AG04450 (cell line): ENCODE results near the gene CYP27A1. TPM values are rescaled to one million over a fixed set of nuclear protein-coding genes. Genes with fewer than 3 reads are reported as not detected.

Experiments used
- CTCF ChIA-PET: fragments of 300-600, 350-600 bp; formaldehyde crosslinking; extraction: SDS; loops from one replicate; lab custom pipeline; 2022; ENCODE audit warnings: antibody characterized with exemption, inconsistent platforms; lab: Charles Lee
- POLR2A ChIA-PET: fragments of 350-600 bp; formaldehyde crosslinking; extraction: SDS; loops from one replicate; lab custom pipeline; 2021; ENCODE audit warnings: antibody characterized with exemption, inconsistent platforms; lab: Yijun Ruan, JAX
- DNase-seq: peaks from one replicate; pipeline ENCODE4 v3.0.0-alpha.2; 2011; ENCODE audit warnings: low read depth, low spot score
- H3K27ac ChIP-seq: one replicate; pipeline ENCODE4 v1.5.1; 2012; ENCODE audit warnings: low read depth, low read length, control low read depth
- H3K27me3 ChIP-seq: one replicate; pipeline ENCODE4 v1.6.0; 2012; ENCODE audit warnings: low read length; ENCODE audit not compliant: control insufficient read depth, insufficient read depth
- H3K4me3 ChIP-seq: 2 replicates; pipeline ENCODE4 v1.5.1; 2011; ENCODE audit warnings: mild to moderate bottlenecking, low read depth, low read length, control low read depth
- H3K9me3 ChIP-seq: 2 replicates; pipeline ENCODE4 v1.5.1; 2012; ENCODE audit warnings: low read length; ENCODE audit not compliant: control insufficient read depth, insufficient read depth
- polyA plus RNA-seq: library from polyadenylated mRNA; depleted of rRNA; stranded (reverse); fragments of >200 nt; gene quantifications from 2 replicates; pipeline ENCODE4 v1.2.3, GENCODE V29; 2011
- TF ChIP-seq, protein P1 (sequence below): IDR thresholded peaks from 2 replicates; pipeline ENCODE4 v1.5.1; 2011; ENCODE audit warnings: low read depth, low read length, control low read depth, inconsistent platforms

The CYP27A1 gene
- polyA plus RNA-seq, 1 experiment = 25.6 TPM

DNA sequence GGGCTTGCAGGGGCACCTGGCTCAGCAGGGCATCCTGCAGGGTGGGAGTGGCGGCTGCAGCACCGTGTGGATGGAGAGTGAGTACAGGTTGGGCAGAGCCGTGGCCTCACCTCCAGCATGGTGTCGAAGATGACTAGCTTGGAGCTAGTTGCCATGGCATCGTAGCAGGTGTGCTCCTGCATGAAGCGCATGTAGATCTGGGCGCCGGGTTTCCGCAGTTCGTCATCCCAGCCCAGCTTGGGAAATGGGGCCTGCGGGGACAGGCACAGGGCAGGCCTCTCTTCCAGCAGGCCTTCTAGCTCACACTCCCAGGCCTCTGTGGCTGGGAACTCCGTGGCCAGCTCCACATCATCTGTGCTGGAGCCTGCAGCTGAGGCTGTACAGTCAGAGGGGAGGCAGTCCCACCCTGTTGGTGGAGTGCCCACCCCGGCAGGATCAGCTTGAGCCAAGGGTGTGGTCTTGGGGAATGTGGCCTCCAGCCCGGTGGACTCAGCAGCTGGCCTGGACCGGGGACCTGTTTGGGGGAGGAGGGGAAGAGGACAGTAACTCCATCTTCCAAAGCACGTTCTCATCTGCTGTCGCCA lies 48.0 kb downstream of the CYP27A1 start:
- no peak for DNase-seq
- Histone ChIP-seq H3K4me3 (no peak overlapping the region), H3K27me3 (peaks cover 41% of the 10 kb centered on the region), H3K27ac (no peak overlapping the region), H3K9me3 (no peaks in the 10 kb centered on the region)
- TF ChIP-seq, protein P1, sequence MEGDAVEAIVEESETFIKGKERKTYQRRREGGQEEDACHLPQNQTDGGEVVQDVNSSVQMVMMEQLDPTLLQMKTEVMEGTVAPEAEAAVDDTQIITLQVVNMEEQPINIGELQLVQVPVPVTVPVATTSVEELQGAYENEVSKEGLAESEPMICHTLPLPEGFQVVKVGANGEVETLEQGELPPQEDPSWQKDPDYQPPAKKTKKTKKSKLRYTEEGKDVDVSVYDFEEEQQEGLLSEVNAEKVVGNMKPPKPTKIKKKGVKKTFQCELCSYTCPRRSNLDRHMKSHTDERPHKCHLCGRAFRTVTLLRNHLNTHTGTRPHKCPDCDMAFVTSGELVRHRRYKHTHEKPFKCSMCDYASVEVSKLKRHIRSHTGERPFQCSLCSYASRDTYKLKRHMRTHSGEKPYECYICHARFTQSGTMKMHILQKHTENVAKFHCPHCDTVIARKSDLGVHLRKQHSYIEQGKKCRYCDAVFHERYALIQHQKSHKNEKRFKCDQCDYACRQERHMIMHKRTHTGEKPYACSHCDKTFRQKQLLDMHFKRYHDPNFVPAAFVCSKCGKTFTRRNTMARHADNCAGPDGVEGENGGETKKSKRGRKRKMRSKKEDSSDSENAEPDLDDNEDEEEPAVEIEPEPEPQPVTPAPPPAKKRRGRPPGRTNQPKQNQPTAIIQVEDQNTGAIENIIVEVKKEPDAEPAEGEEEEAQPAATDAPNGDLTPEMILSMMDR = no peak
- ChIA-PET CTCF (interaction anchor here (0.7 to 2.4 kb wide), 2 partner anchors 17 to 22 kb away, joined by 5 to 8 read pairs; no protein-coding TSS in a partner anchor), POLR2A (no interaction called here)

DNA sequence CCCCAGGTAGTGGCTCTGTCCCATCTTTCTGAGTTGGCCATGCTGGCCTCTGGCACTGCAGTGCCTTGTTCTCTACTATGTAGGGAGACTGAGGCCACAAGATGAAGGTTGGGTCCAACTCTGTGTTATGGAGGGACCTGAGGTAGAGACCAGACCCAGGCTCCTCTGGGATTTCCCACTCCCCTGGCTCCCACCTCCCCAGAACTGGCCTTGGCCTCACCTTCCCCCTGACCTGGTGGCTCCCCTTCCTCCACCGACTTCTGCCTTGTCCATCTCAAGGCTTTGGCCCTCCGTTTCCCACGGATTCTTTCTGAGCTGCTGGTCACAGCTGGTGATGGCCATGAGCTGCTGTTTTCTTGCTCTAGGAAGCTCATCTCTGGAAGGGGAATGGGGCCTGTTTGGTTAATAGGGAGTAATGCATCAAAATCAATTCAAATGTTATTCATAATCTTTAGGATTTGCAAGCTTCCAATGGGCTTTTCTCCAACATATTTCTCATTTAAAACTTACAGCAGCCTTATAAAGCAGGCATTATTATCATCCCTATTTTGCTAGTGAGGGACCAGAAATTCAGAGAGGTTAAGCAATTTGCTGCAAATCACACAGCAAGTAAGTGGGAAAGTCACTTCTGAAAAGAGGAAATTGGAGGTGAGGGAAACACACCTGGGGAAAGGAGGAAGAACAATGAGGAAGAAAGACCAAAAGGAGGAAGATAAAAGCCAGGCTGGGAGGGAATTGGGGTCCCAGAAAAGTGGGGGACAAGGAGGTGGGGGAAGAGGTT lies 48.8 kb downstream of the CYP27A1 start:
- Histone ChIP-seq H3K4me3 (no peak overlapping the region), H3K27me3 (peaks cover 43% of the 10 kb centered on the region)

DNA sequence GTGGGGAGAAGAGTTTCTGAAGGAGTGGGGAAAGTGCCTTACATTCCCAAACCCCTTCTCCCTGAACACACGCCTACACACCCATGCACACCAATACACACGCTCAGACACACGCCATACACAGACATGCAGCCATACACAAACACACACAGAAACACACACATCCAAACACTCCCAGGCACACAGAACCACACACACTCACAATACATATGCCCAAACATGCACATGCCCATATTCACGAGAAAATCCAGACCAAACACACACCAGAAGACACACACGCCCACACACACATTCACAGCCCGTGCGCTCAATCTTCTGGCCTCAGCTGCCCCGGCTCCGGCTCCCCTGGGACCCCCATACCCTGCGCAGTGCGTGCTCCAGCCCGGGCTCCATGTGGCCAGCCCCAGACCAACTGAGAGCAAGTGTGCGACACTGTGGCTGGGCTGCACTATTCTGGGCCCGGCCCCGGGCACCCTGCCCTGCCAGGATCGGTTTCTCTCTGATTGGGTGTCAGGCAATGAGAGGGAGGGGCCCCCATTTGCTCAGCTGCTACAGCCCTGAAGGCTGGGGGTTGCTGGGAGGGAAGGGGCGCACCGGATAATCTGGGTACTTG lies 49.5 kb downstream of the CYP27A1 start, which contains the start of gene PRKAG3:
Gene PRKAG3 (minus strand): TSS at position 426 of the 613 bp plus-strand sequence.
- Histone ChIP-seq H3K4me3 (no peak within 1 kb of the TSS), H3K27ac (no peak within 1 kb of the TSS), H3K27me3 (peaks cover 42% of the 10 kb centered on the region), H3K9me3 (no peaks in the 10 kb centered on the region)
- ChIA-PET CTCF (interaction anchor here (1.2 kb wide), 1 partner anchor 16 kb away, joined by 3 read pairs; no protein-coding TSS in a partner anchor), POLR2A (interaction anchor here (0.7 kb wide), 1 partner anchor 13 kb away, joined by 3 read pairs; no protein-coding TSS in a partner anchor)
- DNase-seq = no peak
- TF ChIP-seq, protein P1 = no peak

More for the DNA sequence above, 48.8 kb downstream of the CYP27A1 start:
- H3K27ac ChIP-seq = no peak overlapping the region
- TF ChIP-seq, protein P1 = no peak
- DNase-seq = no peak
- CTCF ChIA-PET = no interaction called here
- POLR2A ChIA-PET = no interaction called here
- no peaks in the 10 kb centered on the region for H3K9me3 ChIP-seq

DNA sequence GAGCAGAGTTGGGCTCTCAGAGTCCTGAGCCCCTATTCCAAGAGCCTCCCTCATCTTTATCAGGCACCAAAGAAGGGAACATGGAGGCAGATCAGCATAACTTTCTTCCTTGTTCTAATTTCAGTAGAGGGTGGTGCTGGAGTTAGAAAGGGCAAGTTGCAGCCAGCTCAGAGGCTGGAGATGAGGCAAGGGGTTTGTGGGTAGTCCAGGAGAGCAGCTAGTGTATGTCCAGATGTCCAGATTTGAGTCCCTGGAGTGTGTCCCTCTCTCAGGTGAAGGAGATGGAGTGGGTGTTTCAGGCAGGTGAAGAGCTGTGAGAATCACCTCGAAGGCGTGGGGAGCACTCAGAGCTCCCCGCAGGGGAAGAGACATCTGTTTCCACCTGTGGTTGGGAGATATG lies 50.1 kb downstream of the CYP27A1 start:
- DNase-seq = no peak
- peaks cover 37% of the 10 kb centered on the region for H3K27me3 ChIP-seq
- TF ChIP-seq, protein P1 = no peak

More for the DNA sequence above, 50.1 kb downstream of the CYP27A1 start:
- CTCF ChIA-PET = interaction anchor here (1.2 kb wide), 1 partner anchor 15 kb away, joined by 3 read pairs; no protein-coding TSS in a partner anchor
- no peak overlapping the region for H3K4me3 ChIP-seq
- POLR2A ChIA-PET = interaction anchor here (0.7 kb wide), 1 partner anchor 13 kb away, joined by 3 read pairs; no protein-coding TSS in a partner anchor
- H3K27ac ChIP-seq = no peak overlapping the region
- no peaks in the 10 kb centered on the region for H3K9me3 ChIP-seq
